HTERT RPE-1 (cell line): Measurements from ENCODE around the gene IL17RB.

Experiments used
- in situ Hi-C: fragments of 300-500 bp; cut with MboI; formaldehyde crosslinking; loops from 4 replicates; pipeline ENCODE4 v1.14.3; 2020; ENCODE audit warnings: low sequenced_read_pairs

Gene IL17RB

DNA sequence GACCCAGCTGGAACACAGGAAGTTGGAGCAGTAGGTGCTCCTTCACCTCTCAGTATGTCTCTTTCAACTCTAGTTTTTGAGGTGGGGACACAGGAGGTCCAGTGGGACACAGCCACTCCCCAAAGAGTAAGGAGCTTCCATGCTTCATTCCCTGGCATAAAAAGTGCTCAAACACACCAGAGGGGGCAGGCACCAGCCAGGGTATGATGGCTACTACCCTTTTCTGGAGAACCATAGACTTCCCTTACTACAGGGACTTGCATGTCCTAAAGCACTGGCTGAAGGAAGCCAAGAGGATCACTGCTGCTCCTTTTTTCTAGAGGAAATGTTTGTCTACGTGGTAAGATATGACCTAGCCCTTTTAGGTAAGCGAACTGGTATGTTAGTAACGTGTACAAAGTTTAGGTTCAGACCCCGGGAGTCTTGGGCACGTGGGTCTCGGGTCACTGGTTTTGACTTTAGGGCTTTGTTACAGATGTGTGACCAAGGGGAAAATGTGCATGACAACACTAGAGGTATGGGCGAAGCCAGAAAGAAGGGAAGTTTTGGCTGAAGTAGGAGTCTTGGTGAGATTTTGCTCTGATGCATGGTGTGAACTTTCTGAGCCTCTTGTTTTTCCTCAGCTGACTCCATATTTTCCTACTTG, 11.9 kb downstream of the IL17RB start:
- in situ Hi-C loops, result no loop called here

DNA sequence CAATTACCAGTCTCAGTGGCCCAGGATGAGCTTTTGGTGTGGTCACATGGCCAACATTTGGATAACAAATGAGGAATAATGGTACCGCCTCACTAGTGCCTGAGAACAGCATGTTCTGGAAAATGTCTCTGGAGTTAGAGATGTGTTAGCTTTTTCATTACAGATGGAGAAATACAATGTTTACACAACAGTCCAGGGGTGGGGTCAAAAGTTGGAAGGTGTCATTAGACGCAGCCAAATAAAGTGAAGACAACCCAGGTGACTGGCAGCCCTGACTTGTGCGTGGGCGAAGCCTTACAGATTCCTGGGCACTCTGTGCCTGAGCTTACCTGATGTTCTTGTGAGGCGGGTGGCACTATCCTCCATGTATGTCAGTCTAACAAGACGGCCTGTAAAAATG, 12.8 kb downstream of the IL17RB start:
- in situ Hi-C loops, result no loop called here

DNA sequence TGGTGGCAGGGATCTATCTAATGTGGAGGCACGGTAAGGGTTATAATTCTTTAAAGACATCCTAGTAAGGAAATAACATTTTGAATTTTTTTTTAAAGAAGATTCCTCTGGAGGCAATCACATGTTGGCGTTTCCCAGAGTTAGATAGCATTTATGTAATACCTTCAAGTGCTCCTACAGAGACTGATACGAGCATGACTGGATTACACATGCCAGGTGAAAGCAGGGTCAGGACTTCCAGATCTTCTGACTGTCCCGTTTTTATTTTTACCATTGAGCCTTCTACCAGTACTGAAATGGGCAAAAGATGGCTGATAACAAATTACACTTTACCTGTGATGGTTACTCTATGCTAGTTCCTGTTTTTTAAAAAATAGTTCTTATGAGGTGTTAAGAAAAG, 13.8 kb downstream of the IL17RB start:
- in situ Hi-C loops, result no loop called here

DNA sequence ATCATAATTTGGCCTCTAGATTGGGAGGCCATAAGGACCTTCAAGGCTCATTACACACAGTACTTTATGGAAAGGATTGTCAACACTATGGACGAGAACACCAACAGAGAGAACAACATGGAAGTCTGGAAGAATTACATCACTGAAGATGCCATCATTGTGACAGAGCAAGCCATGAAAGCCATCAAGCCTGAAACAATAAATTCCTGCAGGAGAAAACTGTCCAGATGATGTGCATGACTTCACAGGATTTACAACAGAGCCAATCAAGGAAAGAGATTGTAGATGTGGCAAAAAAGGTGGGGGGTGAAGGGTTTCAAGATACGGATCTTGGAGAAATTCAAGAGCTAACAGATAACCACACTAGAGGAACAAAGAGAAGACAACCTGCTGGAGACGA, 15.9 kb downstream of the IL17RB start:
- in situ Hi-C loops, result no loop called here

DNA sequence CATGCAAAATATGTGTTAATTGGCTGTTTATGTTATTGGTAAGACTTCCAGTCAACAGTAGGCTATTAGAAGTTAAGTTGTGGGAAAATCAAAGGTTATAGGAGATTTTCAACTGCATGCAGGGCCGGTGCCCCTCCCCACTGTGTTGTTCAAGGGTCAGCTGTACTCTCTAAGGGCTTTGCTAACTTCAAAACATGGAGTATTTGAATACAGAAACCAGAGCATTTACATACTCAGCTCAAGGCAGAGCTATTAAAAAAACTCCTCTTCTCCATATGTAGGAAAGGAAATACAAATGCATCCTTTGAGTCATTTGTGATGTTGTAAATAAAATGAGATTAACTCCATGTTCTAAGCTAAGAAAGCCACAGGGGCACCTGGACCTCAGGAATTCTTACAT, 16.8 kb downstream of the IL17RB start:
- in situ Hi-C loops, result no loop called here

DNA sequence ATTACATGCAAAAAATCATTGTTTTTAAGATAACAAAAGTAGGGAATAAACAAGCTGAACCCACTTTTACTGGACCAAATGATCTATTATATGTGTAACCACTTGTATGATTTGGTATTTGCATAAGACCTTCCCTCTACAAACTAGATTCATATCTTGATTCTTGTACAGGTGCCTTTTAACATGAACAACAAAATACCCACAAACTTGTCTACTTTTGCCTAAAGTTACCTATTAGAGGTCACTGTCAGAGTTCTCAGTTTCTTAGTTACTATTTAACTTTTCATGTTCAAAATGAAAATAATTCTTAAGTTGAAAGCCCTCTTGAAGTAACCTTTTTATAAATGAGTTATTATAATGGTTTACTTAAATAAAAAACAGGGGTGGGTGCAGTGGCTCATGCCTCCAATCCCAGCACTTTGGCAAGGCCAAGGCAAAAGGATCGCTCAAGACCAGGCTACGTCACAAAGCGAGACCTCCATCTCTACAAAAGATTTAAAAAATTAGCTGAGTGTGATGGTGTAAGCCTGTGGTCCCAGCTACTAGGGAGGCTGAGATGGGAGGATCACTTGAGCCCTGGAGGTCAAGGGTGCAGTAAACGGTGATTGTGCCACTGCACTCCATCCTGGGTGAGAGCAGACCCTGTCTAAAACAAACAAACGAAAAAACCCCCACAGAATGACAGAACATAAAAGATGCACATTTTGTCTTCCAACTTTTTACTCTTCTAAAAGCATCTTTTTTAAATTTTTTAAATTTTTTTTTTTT, 19.5 kb downstream of the IL17RB start:
- in situ Hi-C loops, result no loop called here

DNA sequence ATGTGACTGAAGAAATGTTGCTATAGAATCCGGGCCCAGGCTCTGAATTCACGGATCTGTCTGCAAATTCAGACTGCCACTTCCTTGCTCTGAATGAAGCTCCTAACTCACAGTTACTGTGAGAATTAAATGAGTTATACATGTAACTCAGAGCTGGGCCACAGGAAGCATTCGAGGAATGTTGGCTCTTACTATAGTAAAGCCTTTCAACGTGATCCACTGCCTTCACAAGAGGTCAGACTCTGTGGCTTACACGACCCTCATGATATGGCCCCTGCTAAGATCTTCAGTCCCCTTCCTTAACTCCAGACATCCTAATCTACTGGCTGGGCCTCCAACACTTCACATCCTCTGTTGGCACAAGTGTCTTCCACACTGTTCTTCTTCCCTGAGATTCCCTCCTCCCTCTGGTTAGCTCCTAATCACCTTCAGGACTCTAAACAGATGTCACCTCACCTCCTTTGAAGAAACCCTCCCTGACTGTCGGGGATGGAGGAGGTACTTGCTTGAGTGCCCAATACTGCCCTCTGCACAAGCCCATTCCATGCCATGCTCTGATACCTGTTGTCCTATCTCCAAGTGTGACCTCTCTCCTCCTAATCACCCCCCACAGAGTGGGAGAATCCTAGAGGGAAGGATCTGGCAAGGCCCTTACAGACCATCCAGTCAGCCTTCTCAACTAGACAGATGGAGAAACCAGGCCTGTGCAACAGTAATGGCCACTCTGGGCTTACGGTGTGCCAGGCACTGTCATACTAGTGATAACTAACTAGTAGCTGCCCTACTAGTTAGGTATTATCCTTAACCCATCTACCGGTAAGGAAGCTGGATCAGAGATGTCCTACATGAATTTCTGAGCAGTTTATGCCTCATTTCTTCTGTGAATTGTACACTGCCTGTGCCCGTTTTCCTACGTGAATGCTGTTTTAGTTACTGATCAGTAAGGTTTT, 34.3 kb downstream of the IL17RB start:
- in situ Hi-C loops, result no loop called here

DNA sequence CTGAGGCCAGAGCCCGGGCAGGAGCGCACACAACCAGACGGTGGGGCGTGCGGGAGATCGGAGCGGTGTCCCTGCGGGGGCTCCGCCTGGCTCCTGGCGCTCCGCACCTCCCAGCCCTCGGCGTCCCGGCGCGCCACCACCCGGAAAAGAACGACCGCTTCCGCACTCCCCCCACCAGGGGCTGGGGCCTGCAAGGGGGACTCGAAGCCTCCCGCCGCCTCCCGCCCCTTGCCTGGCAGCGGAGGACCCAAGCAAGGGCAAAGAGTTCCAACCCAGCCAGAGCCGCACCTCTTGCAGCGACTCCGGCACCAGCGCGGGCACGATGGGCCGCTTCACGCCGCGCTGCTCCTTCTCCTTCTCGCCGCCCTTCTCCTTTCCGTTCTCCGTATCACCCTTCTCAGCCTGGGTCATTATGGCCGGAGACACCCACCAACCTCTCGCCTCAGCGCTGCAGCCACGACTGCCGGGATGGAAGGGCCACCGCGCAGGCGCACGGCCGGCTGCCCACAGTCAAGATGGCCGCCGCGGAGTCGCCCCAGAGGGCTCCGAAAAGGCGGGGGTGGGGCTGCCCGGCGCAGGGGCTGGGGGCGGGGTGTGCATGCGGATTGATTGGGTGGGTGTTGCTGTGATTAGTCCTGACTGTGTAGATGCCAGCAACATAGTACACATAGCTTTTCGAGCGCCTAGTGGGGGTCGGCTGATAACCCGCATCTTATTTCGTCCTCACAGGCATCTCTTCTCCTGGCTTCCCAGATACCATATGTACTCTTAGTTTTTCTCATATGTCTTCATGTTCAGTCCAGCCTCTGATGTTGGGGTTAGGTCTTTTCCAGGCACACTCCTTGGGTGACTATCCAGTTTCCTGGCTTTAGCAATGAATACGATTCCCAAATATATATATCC, 35.6 kb downstream of the IL17RB start, which contains the start of gene ACTR8:
Gene ACTR8, minus strand, starts transcription at position 462 of the 903 bp plus-strand sequence. Its CDS starts 51 bp downstream, at position 411.
- in situ Hi-C loops, result no loop called here

DNA sequence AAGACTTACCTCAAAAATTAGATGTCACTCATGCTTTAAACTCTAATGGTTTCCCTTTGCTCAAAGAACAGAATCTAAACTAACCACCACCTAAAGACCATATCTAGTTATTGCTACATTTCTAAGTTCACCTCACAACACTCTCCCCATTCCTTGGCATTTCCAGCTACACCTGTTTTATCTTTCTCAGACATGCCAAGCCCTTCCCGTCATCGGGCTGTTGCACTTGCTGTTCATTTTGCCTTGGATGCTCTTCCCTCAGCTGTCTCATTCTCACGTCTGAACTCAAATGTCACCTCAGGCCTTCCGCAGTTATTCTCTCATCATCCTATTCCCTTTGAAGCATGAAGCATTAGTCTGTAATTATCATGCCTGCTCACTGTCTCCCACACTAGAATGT, 36.6 kb downstream of the IL17RB start:
- in situ Hi-C loops, result no loop called here

DNA sequence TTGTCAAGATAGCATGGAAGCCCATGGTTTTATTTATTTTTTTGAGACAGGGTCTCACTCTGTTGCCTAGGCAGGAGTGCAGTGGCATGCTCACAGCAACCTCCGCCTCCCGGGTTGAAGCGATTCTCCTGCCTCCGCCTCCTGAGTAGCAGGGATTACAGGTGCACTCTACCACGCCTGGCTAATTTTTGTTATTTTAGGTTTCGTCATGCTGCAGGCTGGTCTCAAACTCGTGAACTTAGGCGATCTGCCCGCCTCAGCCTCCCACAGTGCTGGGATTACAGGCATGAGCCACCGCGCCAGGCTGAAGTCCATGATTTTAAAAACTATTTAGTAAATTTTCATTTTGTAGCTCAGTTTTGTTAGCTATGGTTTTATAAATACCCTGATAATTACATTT, 38.3 kb downstream of the IL17RB start:
- in situ Hi-C loops, result no loop called here

DNA sequence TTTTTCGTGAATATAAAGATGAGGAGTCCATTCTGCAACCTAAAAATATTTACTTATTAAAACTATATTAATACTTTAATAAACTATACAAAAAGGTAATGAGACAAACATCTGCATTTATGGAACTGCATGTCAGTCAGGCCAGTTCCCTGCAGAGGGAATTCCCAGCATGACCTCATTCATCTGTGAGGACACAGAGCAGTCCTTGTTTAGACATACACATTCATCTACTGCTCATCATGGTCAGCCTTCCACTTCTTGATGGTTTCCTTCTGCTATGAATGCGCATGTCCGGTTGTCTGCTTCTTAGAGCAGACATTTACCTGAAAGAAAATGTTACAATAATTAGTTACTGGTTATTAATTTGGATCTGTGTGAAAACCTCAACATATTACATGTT, 38.9 kb downstream of the IL17RB start:
- in situ Hi-C loops, result no loop called here

DNA sequence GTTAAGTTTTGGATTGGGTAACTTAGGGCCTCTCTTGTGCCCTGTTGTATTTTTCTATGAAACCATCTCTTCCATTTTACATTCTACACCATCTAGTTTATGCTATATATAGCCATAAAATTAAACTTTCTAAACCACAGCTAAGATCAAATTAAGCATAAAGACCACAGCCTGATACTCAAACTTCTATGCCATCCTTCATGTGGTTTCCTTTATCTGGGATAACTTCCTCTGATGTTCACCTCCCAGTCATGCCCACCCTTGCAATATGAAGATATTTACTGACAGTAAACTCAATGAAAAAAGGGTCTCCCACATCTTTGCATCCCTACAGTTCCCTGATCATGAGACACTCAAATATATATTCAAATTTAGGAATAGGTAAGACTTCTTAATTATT, 41.1 kb downstream of the IL17RB start:
- in situ Hi-C loops, result no loop called here

DNA sequence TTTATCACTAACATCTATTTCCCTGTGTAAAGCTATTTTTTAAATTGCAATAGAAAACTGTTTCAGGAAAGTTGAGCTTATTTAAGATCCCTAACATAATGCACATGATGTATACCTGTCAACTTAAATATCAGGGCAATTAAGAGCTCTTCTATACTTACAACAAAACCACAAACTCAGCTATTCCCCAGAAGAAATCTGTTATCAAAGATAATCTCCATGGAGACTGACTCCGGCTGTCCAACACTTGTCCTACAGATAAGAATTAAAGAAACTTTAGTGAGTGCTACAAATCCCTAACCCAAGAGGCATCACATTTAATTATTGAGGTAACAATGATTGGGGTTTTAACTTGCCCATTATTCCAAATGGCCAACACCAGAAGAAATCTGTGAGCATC, 41.9 kb downstream of the IL17RB start:
- in situ Hi-C loops, result no loop called here

DNA sequence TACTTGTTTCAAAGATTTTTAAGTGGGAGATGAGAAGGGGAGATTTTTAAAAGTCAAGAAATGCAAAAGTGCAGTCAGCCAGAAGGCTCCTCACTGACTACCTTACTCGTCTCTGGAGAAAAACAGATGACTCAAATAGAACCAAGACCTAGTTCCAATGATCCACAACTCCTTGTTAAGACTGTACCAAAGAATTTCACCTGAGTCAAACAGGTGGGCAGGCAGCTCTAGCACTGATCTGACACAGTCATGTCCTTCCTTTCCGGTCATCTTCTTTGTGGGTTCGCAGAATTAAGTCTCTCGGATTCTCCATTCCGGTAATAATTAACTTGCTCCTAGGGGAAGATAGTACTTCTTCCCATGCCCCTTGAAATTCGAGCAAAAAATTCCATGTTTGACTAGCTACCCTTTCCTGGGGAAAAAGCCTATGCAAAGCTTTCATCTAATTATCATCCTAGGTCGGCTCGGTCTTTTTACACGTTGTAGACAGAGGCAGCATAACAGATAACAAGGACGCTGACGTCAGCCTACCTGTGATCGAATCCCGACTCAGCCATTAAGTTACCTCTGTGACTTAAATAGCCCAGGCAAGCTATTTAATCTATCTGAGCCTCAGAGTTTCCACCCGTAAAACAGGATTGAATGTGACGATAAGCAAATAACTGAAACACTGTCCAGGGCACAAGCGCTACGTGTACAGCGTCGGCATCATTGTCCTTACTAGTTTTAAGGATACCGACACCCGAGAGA, 44.5 kb downstream of the IL17RB start:
- in situ Hi-C loops, result no loop called here

DNA sequence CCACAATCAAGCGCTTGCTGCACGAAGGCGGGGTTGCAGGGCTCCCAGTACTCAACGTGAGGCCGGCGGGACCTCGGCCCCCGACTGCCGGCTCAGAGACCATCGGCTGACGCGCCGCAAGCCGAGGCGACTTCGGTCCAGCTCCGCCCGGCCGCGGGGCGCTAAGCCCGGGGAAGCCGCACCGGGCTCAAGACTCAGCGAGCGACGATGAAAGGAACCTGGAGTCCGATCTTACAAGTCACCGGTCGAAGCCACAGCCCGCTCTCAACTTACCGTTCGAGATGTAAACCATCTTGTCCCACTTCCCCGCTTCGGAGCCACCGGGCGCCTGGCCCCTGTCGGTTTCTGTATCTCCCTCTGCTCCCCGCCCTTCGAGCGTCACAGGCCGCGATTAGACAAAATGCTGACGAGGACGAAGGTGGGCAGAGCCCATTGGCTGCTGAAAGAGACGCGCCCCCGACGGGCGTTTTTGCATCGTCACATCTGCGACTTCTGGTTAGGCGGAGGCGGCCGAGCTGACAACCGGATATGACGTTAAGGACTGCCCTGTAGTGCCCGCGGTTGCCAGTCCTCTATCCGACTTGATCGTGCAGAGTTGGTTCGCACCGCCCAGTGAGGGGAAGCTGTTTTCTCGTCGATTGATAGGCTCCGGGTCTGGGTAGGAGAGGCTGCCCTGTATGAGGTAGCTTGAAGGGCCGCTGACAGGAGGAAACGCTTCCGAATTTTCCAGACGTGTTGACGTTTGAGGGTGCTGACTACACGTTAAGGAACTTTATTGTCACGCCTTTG, 45.3 kb downstream of the IL17RB start, which contains the start of gene SELENOK:
Gene SELENOK, minus strand, starts transcription at position 363 of the 789 bp plus-strand sequence.
- in situ Hi-C loops, result no loop called here

DNA sequence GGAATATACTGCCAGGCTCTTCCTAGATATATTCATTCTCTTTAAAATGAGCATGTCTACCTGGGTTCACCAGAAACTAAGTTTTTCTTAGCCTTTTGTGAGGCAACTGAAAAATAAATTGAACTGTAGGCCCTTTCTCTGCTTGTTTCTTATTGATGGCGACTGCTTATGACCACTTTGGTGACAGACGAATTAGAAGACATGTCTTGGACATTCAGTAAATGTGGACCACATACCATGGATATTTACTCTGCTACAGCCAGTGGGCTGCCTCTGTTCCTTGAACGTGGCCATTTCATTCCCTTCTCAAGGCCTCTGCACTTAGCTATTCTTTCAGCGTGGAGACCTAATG, 45.9 kb downstream of the IL17RB start:
- in situ Hi-C loops, result no loop called here

DNA sequence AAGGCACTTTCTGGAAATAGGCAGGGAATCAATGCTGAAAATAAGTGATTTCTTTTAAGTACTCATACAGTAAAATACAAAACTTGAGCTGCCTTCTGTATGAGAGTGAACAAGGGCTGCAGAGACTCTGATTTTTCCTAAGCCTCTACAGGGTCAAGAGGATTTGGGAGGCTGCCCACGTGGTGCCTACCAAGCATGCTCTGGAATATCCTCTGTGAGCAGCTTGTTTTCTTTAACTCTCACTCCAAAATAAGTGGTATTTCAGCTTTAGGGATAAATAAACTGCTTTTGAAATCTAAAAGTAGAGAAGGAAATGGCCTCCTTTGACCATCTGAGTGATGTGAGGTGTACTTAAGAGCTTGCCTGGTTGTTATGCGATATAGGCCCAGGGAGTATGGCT, 53.4 kb downstream of the IL17RB start:
- in situ Hi-C loops, result no loop called here

DNA sequence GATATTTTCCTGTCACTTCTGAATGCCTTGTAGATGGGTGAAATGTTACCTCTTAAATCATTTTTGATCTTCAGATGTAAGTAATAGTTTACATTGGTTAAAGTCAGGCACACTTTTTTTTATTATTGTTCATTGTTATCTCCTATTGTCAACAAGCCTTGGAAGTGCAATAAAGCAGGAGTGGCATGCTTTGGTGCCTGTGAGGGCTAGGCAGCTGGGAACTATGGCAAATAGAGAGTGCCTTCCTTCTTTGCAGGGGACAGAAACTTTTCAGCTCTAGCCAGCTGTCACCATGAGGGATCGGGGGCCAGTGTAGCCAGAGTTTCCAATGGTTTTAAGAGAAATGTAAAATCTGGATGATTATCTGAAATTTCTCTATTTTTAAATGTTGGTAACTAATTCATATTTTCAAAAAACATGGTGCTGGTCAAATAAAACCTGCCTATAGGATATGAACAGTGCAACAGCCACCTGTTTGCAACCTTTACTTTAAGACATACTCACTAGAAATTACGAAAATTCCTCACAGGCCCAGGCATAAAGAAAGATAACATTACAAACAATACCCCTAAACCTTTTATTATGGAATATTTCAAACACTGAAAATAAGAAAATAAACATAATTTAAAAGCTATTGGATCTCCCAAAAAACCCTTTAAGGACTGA, 54.4 kb downstream of the IL17RB start:
- in situ Hi-C loops, result no loop called here
